Stomach (tissue), 4 donors: ENCODE measurements around the gene MAST4.

ENCODE experiments used
- POLR2AphosphoS5 ChIP-seq, 3 donors: sonication (generic); formaldehyde crosslinking; IDR thresholded peaks; one replicate each; pipeline ENCODE4 v1.6.1; 2016; ENCODE audit warnings: antibody characterized with exemption in 3 of 3
- TF ChIP-seq, protein P1 (sequence below), 7 experiments: fragments of 450-650 bp in 4 of 7; fragments of 200-600 bp in 3 of 7; sonication (generic) in 3 of 7; IDR thresholded peaks; one replicate each; pipeline ENCODE4 v1.5.1; 2016 to 2019; ENCODE audit warnings: antibody characterized with exemption in 7 of 7, control low read depth in 2 of 7, mild to moderate bottlenecking in 1 of 7

DNA sequence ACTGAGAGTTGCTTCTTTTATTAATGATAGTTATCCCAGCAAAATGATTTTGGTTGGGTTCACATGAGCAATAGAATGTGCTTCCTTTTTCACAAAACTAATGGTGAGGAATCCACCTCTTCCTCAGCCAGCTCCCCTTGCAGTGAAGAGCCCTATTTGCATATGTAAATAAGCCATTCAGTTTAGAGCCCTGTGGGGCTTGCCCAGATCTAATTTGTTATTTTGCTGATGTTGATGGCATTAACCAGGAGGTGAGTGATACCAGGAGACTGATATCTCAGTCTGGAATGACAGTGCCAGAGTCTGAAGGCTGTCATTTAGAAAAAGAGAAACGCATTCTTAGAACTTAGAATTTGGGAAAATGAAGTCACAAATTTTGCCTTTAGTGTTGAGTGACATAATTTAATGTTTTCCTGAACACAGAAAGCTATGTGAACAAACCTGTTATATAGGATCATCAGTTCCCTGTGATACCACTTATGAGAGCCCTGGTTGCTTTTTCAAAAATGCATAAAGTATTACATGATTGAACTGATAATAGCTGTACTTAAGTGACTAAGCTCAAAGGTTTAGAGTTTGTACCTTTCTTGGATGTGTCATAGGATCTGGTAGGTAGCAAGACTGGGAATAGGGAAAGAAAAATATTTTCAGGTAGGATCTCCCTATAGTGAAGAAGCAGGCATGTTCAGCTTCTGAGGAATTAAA is 271.6 kb downstream of the MAST4 start:
- TF ChIP-seq POLR2AphosphoS5 (IDR thresholded peaks at IDR 0.05): no peak
- TF ChIP-seq, protein P1, sequence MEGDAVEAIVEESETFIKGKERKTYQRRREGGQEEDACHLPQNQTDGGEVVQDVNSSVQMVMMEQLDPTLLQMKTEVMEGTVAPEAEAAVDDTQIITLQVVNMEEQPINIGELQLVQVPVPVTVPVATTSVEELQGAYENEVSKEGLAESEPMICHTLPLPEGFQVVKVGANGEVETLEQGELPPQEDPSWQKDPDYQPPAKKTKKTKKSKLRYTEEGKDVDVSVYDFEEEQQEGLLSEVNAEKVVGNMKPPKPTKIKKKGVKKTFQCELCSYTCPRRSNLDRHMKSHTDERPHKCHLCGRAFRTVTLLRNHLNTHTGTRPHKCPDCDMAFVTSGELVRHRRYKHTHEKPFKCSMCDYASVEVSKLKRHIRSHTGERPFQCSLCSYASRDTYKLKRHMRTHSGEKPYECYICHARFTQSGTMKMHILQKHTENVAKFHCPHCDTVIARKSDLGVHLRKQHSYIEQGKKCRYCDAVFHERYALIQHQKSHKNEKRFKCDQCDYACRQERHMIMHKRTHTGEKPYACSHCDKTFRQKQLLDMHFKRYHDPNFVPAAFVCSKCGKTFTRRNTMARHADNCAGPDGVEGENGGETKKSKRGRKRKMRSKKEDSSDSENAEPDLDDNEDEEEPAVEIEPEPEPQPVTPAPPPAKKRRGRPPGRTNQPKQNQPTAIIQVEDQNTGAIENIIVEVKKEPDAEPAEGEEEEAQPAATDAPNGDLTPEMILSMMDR (IDR thresholded peaks at IDR 0.05): no peak
